H9 (cell line): ENCODE measurements around the gene MARK4. TPM values are rescaled to one million over a fixed set of nuclear protein-coding genes. Genes with fewer than 3 reads are reported as not detected.

ENCODE experiments used
- DNase-seq: peaks from one replicate; pipeline ENCODE4 v3.0.0-alpha.2; 2017
- H2AFZ ChIP-seq: one replicate; pipeline ENCODE4 v1.6.1; 2013; ENCODE audit warnings: mild to moderate bottlenecking, low read length, control low read depth, moderate library complexity
- H2AK5ac ChIP-seq: 2 replicates; pipeline ENCODE4 v1.6.1; 2013; ENCODE audit warnings: low read length, control low read depth, mixed read lengths; ENCODE audit not compliant: insufficient read length
- H2BK120ac ChIP-seq: one replicate; pipeline ENCODE4 v1.6.1; 2013; ENCODE audit warnings: low read depth, mild to moderate bottlenecking, low read length, control low read depth, inconsistent platforms; ENCODE audit not compliant: poor library complexity, severe bottlenecking
- H2BK12ac ChIP-seq: 2 replicates; pipeline ENCODE4 v1.6.1; 2013; ENCODE audit warnings: low read length, control low read depth, mixed read lengths, low read depth; ENCODE audit not compliant: insufficient read length
- H2BK15ac ChIP-seq: 2 replicates; pipeline ENCODE4 v1.6.1; 2013; ENCODE audit warnings: low read depth, low read length, control low read depth
- H2BK20ac ChIP-seq: one replicate; pipeline ENCODE4 v1.6.1; 2013; ENCODE audit warnings: low read depth, mild to moderate bottlenecking, low read length, control low read depth, inconsistent platforms; ENCODE audit not compliant: poor library complexity, severe bottlenecking
- H2BK5ac ChIP-seq: 2 replicates; pipeline ENCODE4 v1.6.1; 2013; ENCODE audit warnings: low read length, control low read depth, mixed read lengths; ENCODE audit not compliant: insufficient read length
- H3K14ac ChIP-seq: 2 replicates; pipeline ENCODE4 v1.6.1; 2013; ENCODE audit warnings: low read length, control low read depth; ENCODE audit not compliant: insufficient read depth
- H3K18ac ChIP-seq: 2 replicates; pipeline ENCODE4 v1.6.1; 2013; ENCODE audit warnings: low read depth, mild to moderate bottlenecking, mixed read lengths, low read length, control low read depth; ENCODE audit not compliant: insufficient read length
- H3K23ac ChIP-seq: 2 replicates; pipeline ENCODE4 v1.6.1; 2013; ENCODE audit warnings: low read length, control low read depth, mixed read lengths, low read depth; ENCODE audit not compliant: insufficient read length
- H3K23me2 ChIP-seq: 2 replicates; pipeline ENCODE4 v1.6.1; 2013; ENCODE audit warnings: low read depth, mild to moderate bottlenecking, mixed read lengths, low read length, control low read depth; ENCODE audit not compliant: insufficient read length, poor library complexity, severe bottlenecking
- H3K27ac ChIP-seq: 2 replicates; pipeline ENCODE4 v1.5.1; 2013; ENCODE audit warnings: low read length, control low read depth, mixed read lengths, low read depth; ENCODE audit not compliant: insufficient read length
- H3K27me3 ChIP-seq: 2 replicates; pipeline ENCODE4 v1.6.1; 2013; ENCODE audit warnings: low read length, control low read depth, inconsistent platforms; ENCODE audit not compliant: insufficient read depth
- H3K4ac ChIP-seq: 2 replicates; pipeline ENCODE4 v1.6.1; 2013; ENCODE audit warnings: low read depth, mild to moderate bottlenecking, control low read depth, inconsistent platforms, low read length, moderate library complexity
- H3K4me1 ChIP-seq: 2 replicates; pipeline ENCODE4 v1.6.1; 2013; ENCODE audit warnings: low read length, control low read depth, inconsistent platforms; ENCODE audit not compliant: insufficient read depth
- H3K4me2 ChIP-seq: 2 replicates; pipeline ENCODE4 v1.6.1; 2013; ENCODE audit warnings: low read length, control low read depth, mixed read lengths; ENCODE audit not compliant: insufficient read length, insufficient read depth
- H3K56ac ChIP-seq: 2 replicates; pipeline ENCODE4 v1.6.1; 2013; ENCODE audit warnings: low read depth, mild to moderate bottlenecking, mixed read lengths, low read length, control low read depth; ENCODE audit not compliant: insufficient read length
- H3K79me1 ChIP-seq: 2 replicates; pipeline ENCODE4 v1.6.1; 2013; ENCODE audit warnings: low read depth, mild to moderate bottlenecking, moderate library complexity, low read length, control low read depth, inconsistent platforms; ENCODE audit not compliant: insufficient read depth, poor library complexity, severe bottlenecking
- H3K79me2 ChIP-seq: 2 replicates; pipeline ENCODE4 v1.6.1; 2013; ENCODE audit warnings: low read length, control low read depth, inconsistent platforms; ENCODE audit not compliant: insufficient read depth
- H3K9ac ChIP-seq: 2 replicates; pipeline ENCODE4 v1.6.1; 2013; ENCODE audit warnings: low read length, control low read depth, mixed read lengths; ENCODE audit not compliant: insufficient read length; ENCODE audit errors: extremely low read depth
- H3K9me3 ChIP-seq: one replicate; pipeline ENCODE4 v1.6.1; 2013; ENCODE audit warnings: low read depth, low read length, inconsistent platforms; ENCODE audit not compliant: control insufficient read depth
- H3T11ph ChIP-seq: one replicate; pipeline ENCODE4 v1.6.1; 2013; ENCODE audit warnings: mild to moderate bottlenecking, low read length, control low read depth, inconsistent platforms
- H4K20me1 ChIP-seq: one replicate; pipeline ENCODE4 v1.6.1; 2013; ENCODE audit not compliant: control insufficient read depth, insufficient read length, insufficient read depth
- H4K5ac ChIP-seq: 2 replicates; pipeline ENCODE4 v1.6.1; 2013; ENCODE audit warnings: low read depth, mild to moderate bottlenecking, mixed read lengths, low read length, control low read depth; ENCODE audit not compliant: insufficient read length
- H4K8ac ChIP-seq: replicated peaks from 2 replicates; pipeline ENCODE4 v1.6.1; 2013; ENCODE audit warnings: low read length, control low read depth, mixed read lengths, low read depth; ENCODE audit not compliant: insufficient read length
- H4K91ac ChIP-seq: 2 replicates; pipeline ENCODE4 v1.6.1; 2013; ENCODE audit warnings: low read depth, mild to moderate bottlenecking, moderate library complexity, mixed read lengths, low read length, control low read depth; ENCODE audit not compliant: insufficient read length
- H3K27ac Mint-ChIP-seq, 3 experiments: 2 replicates in 2 of 3; 3 replicates in 1 of 3; pipeline ENCODE4 v1.8.0; 2020 to 2021; ENCODE audit warnings: mixed read lengths in 3 of 3, mild to moderate bottlenecking in 1 of 3, moderate library complexity in 1 of 3
- H3K27me3 Mint-ChIP-seq: 2 replicates; pipeline ENCODE4 v1.8.0; 2021; ENCODE audit warnings: low read depth, mild to moderate bottlenecking, moderate library complexity, mixed read lengths
- H3K36me3 Mint-ChIP-seq, 3 experiments: 2 replicates in 2 of 3; 3 replicates in 1 of 3; pipeline ENCODE4 v1.8.0; 2020 to 2021; ENCODE audit warnings: low read depth in 3 of 3, mixed read lengths in 3 of 3; ENCODE audit not compliant: insufficient read depth in 1 of 3
- H3K4me1 Mint-ChIP-seq, 2 experiments: 2 replicates each; pipeline ENCODE4 v1.8.0; 2020; ENCODE audit warnings: mixed read lengths in 2 of 2
- H3K4me3 Mint-ChIP-seq, 2 experiments: 2 replicates in 1 of 2; 3 replicates in 1 of 2; pipeline ENCODE4 v1.8.0; 2020 to 2021; ENCODE audit warnings: mild to moderate bottlenecking in 2 of 2, mixed read lengths in 2 of 2, moderate library complexity in 1 of 2
- H3K9me3 Mint-ChIP-seq, 2 experiments: 2 replicates in 1 of 2; 3 replicates in 1 of 2; pipeline ENCODE4 v1.8.0; 2020; ENCODE audit warnings: mild to moderate bottlenecking in 2 of 2, mixed read lengths in 2 of 2, moderate library complexity in 1 of 2
- WGBS: extraction: QIAGEN DNeasy Blood & Tissue Kit; methylation state at CpG from one replicate; pipeline ENCODE4 v1.1.7; 2013; ENCODE audit warnings: missing lambda C conversion rate, low lambda C conversion rate, mixed read lengths; ENCODE audit not compliant: insufficient read length; ENCODE audit errors: extremely low coverage; 5-methylcytosine and 5-hydroxymethylcytosine counted together
- total RNA-seq: library from RNA; stranded (reverse); gene quantifications from 2 replicates; pipeline ENCODE4 v1.2.1, GENCODE V29; 2021
- TF ChIP-seq, protein P1 (sequence below): fragments of 200-600 bp; sonication (generic); conservative IDR thresholded peaks from 3 replicates; pipeline ENCODE4 v1.8.0; 2021; ENCODE audit warnings: antibody characterized with exemption, mild to moderate bottlenecking

The MARK4 gene
- total RNA-seq, 1 experiment from 2014 or later = 44.7 TPM

DNA sequence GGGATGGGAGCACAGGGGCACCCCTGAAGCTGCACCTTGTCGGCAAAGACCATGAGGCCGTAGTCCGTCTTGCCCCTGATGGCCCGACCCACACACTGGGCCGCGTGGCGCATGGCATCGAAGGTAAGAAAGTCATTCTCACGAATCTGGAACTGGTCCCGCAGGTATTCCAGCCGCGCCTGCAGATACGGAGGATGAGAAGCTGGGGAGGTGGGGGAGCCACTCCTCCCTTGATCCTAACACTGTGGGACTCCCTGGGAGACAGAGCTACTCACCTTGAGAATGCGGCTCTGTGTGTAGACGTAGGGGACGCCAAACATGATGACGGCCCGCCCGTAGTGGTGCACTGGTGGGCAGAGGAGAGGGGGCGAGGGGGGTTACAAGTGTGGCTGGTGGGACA lies 101.4 kb downstream of the MARK4 start:
- H2AK5ac ChIP-seq = no peak overlapping the region
- no peak overlapping the region for H4K8ac ChIP-seq
- TF ChIP-seq, protein P1, sequence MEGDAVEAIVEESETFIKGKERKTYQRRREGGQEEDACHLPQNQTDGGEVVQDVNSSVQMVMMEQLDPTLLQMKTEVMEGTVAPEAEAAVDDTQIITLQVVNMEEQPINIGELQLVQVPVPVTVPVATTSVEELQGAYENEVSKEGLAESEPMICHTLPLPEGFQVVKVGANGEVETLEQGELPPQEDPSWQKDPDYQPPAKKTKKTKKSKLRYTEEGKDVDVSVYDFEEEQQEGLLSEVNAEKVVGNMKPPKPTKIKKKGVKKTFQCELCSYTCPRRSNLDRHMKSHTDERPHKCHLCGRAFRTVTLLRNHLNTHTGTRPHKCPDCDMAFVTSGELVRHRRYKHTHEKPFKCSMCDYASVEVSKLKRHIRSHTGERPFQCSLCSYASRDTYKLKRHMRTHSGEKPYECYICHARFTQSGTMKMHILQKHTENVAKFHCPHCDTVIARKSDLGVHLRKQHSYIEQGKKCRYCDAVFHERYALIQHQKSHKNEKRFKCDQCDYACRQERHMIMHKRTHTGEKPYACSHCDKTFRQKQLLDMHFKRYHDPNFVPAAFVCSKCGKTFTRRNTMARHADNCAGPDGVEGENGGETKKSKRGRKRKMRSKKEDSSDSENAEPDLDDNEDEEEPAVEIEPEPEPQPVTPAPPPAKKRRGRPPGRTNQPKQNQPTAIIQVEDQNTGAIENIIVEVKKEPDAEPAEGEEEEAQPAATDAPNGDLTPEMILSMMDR = no peak
- no peak overlapping the region for H2BK15ac ChIP-seq
- no peak overlapping the region for H3K23ac ChIP-seq
- H2AFZ ChIP-seq = no peak overlapping the region
- H3K9ac ChIP-seq = no peak overlapping the region
- H3K36me3 Mint-ChIP-seq = peaks cover 47 to 84% (median 79%) of the 10 kb centered on the region in 3 experiments; a peak in 6 of 7 replicates
- H2BK5ac ChIP-seq = no peak overlapping the region
- no peaks in the 10 kb centered on the region for H3K27me3 Mint-ChIP-seq
- no peak overlapping the region for H4K91ac ChIP-seq
- no peak overlapping the region for H3K4me2 ChIP-seq
- no peak overlapping the region for H3K4me3 Mint-ChIP-seq
- no peak overlapping the region for H2BK20ac ChIP-seq
- no peak overlapping the region for H3K4ac ChIP-seq
- no peaks in the 10 kb centered on the region for H3K9me3 Mint-ChIP-seq
- H4K5ac ChIP-seq = no peak overlapping the region
- H3K4me1 Mint-ChIP-seq = peaks cover 8 to 14% of the 10 kb centered on the region in 2 experiments; a peak in 3 of 4 replicates
- no peak overlapping the region for H2BK120ac ChIP-seq
- WGBS = no CpG with 5 or more reads among the region's 20 CpGs
- no peaks in the 10 kb centered on the region for H3K79me1 ChIP-seq
- peaks cover 2% of the 10 kb centered on the region for H4K20me1 ChIP-seq
- H3K56ac ChIP-seq = no peak overlapping the region
- no peak overlapping the region for H3T11ph ChIP-seq
- H3K18ac ChIP-seq = no peak overlapping the region
- no peaks in the 10 kb centered on the region for H3K79me2 ChIP-seq
- no peak overlapping the region for H3K14ac ChIP-seq
- no peaks in the 10 kb centered on the region for H3K9me3 ChIP-seq
- no peak overlapping the region for H3K27ac Mint-ChIP-seq
- H3K27ac ChIP-seq = no peak overlapping the region
- no peak overlapping the region for H2BK12ac ChIP-seq
- no peaks in the 10 kb centered on the region for H3K4me1 ChIP-seq
- H3K27me3 ChIP-seq = no peaks in the 10 kb centered on the region
- DNase-seq = no peak
- H3K23me2 ChIP-seq = no peaks in the 10 kb centered on the region
